ENCODE results near the gene TEX29.

The TEX29 gene

GRCh38 chr13:111323549-111323948, 3.1 kb downstream of the TEX29 start:
- H3K4me1 ChIP-seq (ENCODE audit: low read length), result no peaks in the 10 kb centered on the region
- no peaks in the 10 kb centered on the region for H3F3A ChIP-seq (ENCODE audit: insufficient read depth, low read length)
- DNase-seq, result no peak
- H3K9me3 ChIP-seq (replicated peaks; ENCODE audit: insufficient read depth, low read length), result no peaks in the 10 kb centered on the region
- no peaks in the 10 kb centered on the region for H4K20me1 ChIP-seq (ENCODE audit: insufficient read depth, low read length)
- no peak overlapping the region for H2AFZ ChIP-seq (ENCODE audit: low read length)
- no peak overlapping the region for H3K27ac ChIP-seq (ENCODE audit: low read length)
- H3K9ac ChIP-seq (ENCODE audit: low read length), result no peak overlapping the region
- H3K79me2 ChIP-seq (ENCODE audit: low read length), result no peaks in the 10 kb centered on the region
- H3K4me3 ChIP-seq (ENCODE audit: low read length), result no peak overlapping the region
- TF ChIP-seq CTCF (IDR thresholded peaks at IDR 0.05; ENCODE audit: low read length) (no peak), EZH2phosphoT487 (IDR thresholded peaks at IDR 0.05; ENCODE audit: low read length) (no peak), EZH2 (optimal IDR thresholded peaks at IDR 0.05; ENCODE audit: low read depth, low read length) (no peak)
- no peak overlapping the region for H3K4me2 ChIP-seq (ENCODE audit: low read depth, low read length)
- H3K36me3 ChIP-seq (replicated peaks; ENCODE audit: insufficient read depth, low read length), result no peaks in the 10 kb centered on the region
- H3K9me2 ChIP-seq (replicated peaks; ENCODE audit: insufficient read depth, low read length), result no peaks in the 10 kb centered on the region
- no peaks in the 10 kb centered on the region for H3K27me3 ChIP-seq (replicated peaks; ENCODE audit: insufficient read depth, low read length)

DNA sequence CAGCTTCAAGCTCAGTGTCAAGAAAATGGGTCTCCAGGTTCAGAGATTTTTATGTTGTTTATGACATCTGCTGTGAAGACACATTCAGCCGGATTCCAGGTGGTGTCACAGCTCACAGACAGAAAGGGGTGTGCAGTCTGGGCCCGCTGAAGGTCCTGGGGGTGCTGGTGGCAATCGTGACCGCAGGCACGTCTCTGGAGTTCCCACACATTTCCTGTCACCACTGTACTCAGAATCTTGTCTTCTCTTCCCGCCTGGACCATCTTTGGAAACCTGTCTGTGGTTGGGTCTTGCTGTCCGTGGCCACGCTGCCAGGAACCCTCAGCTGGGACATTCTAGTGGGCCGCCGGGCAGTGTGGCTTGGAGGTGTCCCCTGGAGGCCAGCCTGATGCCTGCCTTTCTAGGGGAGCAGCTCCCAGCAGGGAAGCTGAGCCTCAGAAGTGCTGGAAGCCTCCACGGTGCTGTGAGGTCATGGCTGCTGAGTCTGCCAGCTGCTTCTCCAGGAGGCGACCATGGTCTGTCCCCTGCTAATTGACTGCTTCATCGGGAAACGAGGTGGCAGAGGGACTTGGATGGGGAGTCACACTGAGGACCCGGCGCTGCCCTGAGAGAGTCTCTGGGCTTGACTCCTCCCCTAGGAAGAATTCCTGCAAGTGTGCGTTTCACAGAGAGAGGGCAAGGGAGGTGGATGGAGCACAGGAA, 3.7 kb downstream of the TEX29 start:
- H3K4me1 ChIP-seq (ENCODE audit: low read length), result no peaks in the 10 kb centered on the region
- DNase-seq, result no peak

GRCh38 chr13:111324736-111325135, 4.3 kb downstream of the TEX29 start:
- Histone ChIP-seq H3K4me3 (ENCODE audit: low read length) (no peak overlapping the region), H3K9me2 (replicated peaks; ENCODE audit: insufficient read depth, low read length) (no peaks in the 10 kb centered on the region), H3K9ac (ENCODE audit: low read length) (no peak overlapping the region), H2AFZ (ENCODE audit: low read length) (no peak overlapping the region), H3K27me3 (replicated peaks; ENCODE audit: insufficient read depth, low read length) (no peaks in the 10 kb centered on the region), H3F3A (ENCODE audit: insufficient read depth, low read length) (no peaks in the 10 kb centered on the region), H3K4me2 (ENCODE audit: low read depth, low read length) (no peak overlapping the region), H3K36me3 (replicated peaks; ENCODE audit: insufficient read depth, low read length) (no peaks in the 10 kb centered on the region), H4K20me1 (ENCODE audit: insufficient read depth, low read length) (no peaks in the 10 kb centered on the region), H3K79me2 (ENCODE audit: low read length) (no peaks in the 10 kb centered on the region), H3K27ac (ENCODE audit: low read length) (no peak overlapping the region), H3K4me1 (ENCODE audit: low read length) (no peaks in the 10 kb centered on the region), H3K9me3 (replicated peaks; ENCODE audit: insufficient read depth, low read length) (no peaks in the 10 kb centered on the region)
- no peak for DNase-seq
- no peak for TF ChIP-seq EZH2phosphoT487 (IDR thresholded peaks at IDR 0.05; ENCODE audit: low read length)
- no peak for TF ChIP-seq CTCF (IDR thresholded peaks at IDR 0.05; ENCODE audit: low read length)
- no peak for TF ChIP-seq EZH2 (optimal IDR thresholded peaks at IDR 0.05; ENCODE audit: low read depth, low read length)

More for the DNA sequence above, 3.7 kb downstream of the TEX29 start:
- Histone ChIP-seq H3K4me3 (ENCODE audit: low read length) (no peak overlapping the region), H3K9ac (ENCODE audit: low read length) (no peak overlapping the region), H4K20me1 (ENCODE audit: insufficient read depth, low read length) (no peaks in the 10 kb centered on the region), H3F3A (ENCODE audit: insufficient read depth, low read length) (no peaks in the 10 kb centered on the region), H3K36me3 (replicated peaks; ENCODE audit: insufficient read depth, low read length) (no peaks in the 10 kb centered on the region), H3K9me3 (replicated peaks; ENCODE audit: insufficient read depth, low read length) (no peaks in the 10 kb centered on the region), H3K79me2 (ENCODE audit: low read length) (no peaks in the 10 kb centered on the region), H3K27ac (ENCODE audit: low read length) (no peak overlapping the region), H3K27me3 (replicated peaks; ENCODE audit: insufficient read depth, low read length) (no peaks in the 10 kb centered on the region), H2AFZ (ENCODE audit: low read length) (no peak overlapping the region), H3K4me2 (ENCODE audit: low read depth, low read length) (no peak overlapping the region), H3K9me2 (replicated peaks; ENCODE audit: insufficient read depth, low read length) (no peaks in the 10 kb centered on the region)
- no peak for TF ChIP-seq CTCF (IDR thresholded peaks at IDR 0.05; ENCODE audit: low read length)
- no peak for TF ChIP-seq EZH2phosphoT487 (IDR thresholded peaks at IDR 0.05; ENCODE audit: low read length)
- no peak for TF ChIP-seq EZH2 (optimal IDR thresholded peaks at IDR 0.05; ENCODE audit: low read depth, low read length)

All from MM.1S (cell line).